ENCODE results near the gene CLEC4A. TPM values are rescaled to one million over a fixed set of nuclear protein-coding genes. Genes with fewer than 3 reads are reported as not detected.

Gene CLEC4A
- 0.45 TPM in 1 of 2 replicates, not detected in the other for total RNA-seq (ENCODE audit: low replicate concordance)

DNA sequence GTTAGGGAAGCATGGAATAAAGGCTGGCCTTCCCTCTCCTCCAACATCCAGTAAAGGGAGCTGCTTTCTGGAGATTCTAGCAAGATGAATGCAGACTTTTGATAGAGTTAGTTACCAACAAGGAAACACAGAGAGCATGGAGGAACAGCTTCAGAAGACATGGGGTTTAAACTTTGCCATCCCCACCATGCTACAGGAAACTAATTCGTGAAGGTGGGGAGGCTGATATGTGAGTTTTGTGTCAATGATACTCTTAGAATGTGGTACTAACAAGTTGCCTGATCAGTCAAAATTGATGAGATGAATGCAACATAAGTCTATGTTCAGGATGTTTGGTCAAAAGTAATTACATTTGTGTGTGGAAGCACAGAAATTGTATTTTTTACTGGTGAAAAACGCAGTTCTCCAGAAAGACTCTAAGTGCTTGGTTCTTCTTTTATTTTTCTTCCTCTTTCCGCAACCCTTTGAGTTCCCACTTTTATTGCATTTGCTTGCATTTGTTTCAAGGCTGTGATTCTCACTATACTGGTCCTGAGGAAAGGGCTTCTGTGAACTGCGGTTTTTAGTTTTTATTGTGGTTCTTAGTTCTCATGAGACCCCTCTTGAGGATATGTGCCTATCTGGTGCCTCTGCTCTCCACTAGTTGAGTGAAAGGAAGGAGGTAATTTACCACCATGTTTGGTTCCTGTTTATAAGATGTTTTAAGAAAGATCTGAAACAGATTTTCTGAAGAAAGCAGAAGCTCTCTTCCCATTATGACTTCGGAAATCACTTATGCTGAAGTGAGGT, at the start of gene CLEC4A:
Gene CLEC4A, plus strand, starts transcription at position 494 of the 789 bp plus-strand sequence. Its CDS starts 262 bp downstream, at position 756.
- no peak for DNase-seq (ENCODE audit: low read depth)
- no peak within 1 kb of the TSS for H3K4me3 ChIP-seq (ENCODE audit: low read depth, low read length)
- TF ChIP-seq, protein P1, sequence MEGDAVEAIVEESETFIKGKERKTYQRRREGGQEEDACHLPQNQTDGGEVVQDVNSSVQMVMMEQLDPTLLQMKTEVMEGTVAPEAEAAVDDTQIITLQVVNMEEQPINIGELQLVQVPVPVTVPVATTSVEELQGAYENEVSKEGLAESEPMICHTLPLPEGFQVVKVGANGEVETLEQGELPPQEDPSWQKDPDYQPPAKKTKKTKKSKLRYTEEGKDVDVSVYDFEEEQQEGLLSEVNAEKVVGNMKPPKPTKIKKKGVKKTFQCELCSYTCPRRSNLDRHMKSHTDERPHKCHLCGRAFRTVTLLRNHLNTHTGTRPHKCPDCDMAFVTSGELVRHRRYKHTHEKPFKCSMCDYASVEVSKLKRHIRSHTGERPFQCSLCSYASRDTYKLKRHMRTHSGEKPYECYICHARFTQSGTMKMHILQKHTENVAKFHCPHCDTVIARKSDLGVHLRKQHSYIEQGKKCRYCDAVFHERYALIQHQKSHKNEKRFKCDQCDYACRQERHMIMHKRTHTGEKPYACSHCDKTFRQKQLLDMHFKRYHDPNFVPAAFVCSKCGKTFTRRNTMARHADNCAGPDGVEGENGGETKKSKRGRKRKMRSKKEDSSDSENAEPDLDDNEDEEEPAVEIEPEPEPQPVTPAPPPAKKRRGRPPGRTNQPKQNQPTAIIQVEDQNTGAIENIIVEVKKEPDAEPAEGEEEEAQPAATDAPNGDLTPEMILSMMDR (IDR thresholded peaks at IDR 0.05; ENCODE audit: insufficient read depth, low read length) = no peak

DNA sequence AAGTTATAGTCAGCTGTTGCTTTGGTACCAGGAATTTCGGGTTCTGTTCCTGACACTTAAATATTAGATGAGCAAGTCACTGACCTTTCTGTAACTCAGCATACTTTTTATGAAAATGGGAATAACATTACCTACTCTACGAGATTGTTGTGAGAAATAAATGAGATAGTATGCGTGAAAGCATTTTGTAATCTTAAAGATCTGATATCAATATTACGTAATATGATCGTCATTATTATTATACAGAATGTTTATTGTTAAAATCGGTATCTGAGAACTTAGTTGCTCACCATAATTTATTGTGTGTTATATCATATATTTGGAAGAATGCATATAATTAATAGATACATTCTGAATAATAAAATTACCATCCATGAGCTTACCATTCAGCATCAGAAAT, 47.5 kb upstream of the CLEC4A start:
- DNase-seq (ENCODE audit: low read depth) = no peak
- TF ChIP-seq, protein P1 (IDR thresholded peaks at IDR 0.05; ENCODE audit: insufficient read depth, low read length) = no peak
- H3K4me3 ChIP-seq (ENCODE audit: low read depth, low read length) = no peak overlapping the region

DNA sequence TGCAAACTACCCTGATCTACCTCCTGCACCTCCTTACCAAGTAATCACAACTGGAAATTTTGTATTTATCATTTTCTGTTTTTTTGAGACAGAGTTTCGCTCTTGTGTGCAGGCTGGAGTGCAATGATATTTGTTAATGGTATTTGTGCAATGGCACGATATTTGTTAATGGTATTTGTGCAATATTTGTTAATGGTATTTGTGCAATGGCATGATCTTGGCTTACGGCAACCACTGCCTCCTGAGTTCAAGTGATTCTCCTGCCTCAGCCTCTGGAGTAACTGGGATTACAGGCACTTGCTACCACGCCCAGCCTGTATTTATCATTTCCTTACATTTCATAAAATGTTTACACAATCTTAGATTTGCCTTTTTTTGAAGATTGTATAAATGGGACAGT, 47.1 kb upstream of the CLEC4A start:
- TF ChIP-seq, protein P1 (IDR thresholded peaks at IDR 0.05; ENCODE audit: insufficient read depth, low read length) = no peak
- no peak for DNase-seq (ENCODE audit: low read depth)
- H3K4me3 ChIP-seq (ENCODE audit: low read depth, low read length) = no peak overlapping the region

DNA sequence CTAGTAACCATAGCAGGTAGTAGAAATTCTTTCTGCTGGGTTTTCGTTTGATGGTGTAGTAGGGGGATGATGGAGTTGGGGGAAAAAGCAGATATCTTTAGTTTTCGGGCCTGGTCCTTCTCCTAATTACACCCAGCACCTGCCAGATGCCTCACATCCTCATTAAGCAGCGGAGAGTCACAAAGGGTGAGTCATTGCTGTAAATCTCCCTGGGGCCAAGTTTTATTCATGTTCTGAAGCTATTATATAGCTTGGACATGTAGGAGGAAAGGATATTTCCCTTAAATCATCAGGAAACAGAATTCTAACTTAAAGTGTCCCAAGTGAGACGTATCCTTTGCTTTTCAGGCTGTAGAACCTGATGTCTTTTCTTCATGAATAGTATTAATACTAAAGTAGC, 46.2 kb upstream of the CLEC4A start:
- H3K4me3 ChIP-seq (ENCODE audit: low read depth, low read length) = no peak overlapping the region
- TF ChIP-seq, protein P1 (IDR thresholded peaks at IDR 0.05; ENCODE audit: insufficient read depth, low read length) = no peak
- DNase-seq (ENCODE audit: low read depth) = peak; percentile 25

DNA sequence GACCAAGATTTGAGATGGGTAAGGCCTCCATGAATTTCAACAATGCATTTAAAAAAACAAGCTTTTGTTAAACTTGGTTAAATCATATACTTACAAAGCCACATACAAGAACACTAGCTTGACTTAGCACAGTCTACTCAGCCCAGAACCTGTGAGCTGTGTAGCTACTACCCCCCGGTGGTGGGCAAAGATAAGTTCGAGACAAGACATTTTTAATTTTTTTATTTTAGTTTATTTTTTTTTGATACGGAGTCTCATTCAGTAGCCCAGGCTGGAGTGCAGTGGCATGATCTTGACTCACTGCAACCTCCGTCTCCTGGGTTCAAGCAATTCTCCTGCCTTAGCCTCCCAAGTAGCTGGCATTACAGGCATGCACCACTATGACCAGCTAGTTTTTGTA, 45.0 kb upstream of the CLEC4A start:
- no peak overlapping the region for H3K4me3 ChIP-seq (ENCODE audit: low read depth, low read length)
- DNase-seq (ENCODE audit: low read depth) = peak; percentile 87
- TF ChIP-seq, protein P1 (IDR thresholded peaks at IDR 0.05; ENCODE audit: insufficient read depth, low read length) = peak; percentile 66

DNA sequence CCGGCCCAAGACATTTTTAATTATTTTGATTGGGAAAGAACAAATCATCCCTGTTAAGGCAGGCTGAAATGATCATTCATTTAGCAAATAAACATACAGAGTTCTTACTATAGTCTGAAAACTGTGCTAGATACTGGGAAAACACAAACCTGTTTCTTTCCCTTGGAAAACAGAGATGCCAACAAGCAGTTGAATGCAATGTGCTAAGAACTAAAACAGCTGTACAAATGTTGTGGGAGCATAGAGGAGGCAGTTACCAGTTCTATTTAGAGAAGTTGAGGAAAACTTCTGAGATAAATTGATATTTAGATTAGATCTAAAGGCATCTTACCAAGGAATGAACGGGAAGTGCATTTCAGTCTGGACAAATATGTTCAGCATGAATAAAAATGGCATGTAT, 44.5 kb upstream of the CLEC4A start:
- no peak for DNase-seq (ENCODE audit: low read depth)
- TF ChIP-seq, protein P1 (IDR thresholded peaks at IDR 0.05; ENCODE audit: insufficient read depth, low read length) = no peak
- H3K4me3 ChIP-seq (ENCODE audit: low read depth, low read length) = no peak overlapping the region

Measured in fibroblast of the aortic adventitia (primary cell).